Neural cell (in vitro differentiated cells): Measurements from ENCODE around the gene CSNK1G3. TPM values are rescaled to one million over a fixed set of nuclear protein-coding genes. Genes with fewer than 3 reads are reported as not detected.

Source experiments
- H2AFZ ChIP-seq: fragments of 200-600, 300-800 bp; sonication (generic), shearing (Covaris generic); 2 replicates; pipeline ENCODE4 v1.6.0; 2014; ENCODE audit warnings: low read depth, mild to moderate bottlenecking, antibody characterized with exemption, low read length, moderate library complexity
- H3F3A ChIP-seq: fragments of 200-600 bp; shearing (Covaris generic); 2 replicates; pipeline ENCODE4 v1.6.1; 2016; ENCODE audit warnings: mild to moderate bottlenecking, moderate library complexity, mixed read lengths, antibody characterized with exemption, low read length; ENCODE audit not compliant: insufficient read depth, poor library complexity, severe bottlenecking
- H3K27ac ChIP-seq: fragments of 200-600, 300-800 bp; sonication (generic), shearing (Covaris generic); 2 replicates; pipeline ENCODE4 v1.5.1; 2014; ENCODE audit warnings: mild to moderate bottlenecking, low read length, moderate library complexity
- H3K27me3 ChIP-seq: fragments of 300-800, 200-600 bp; sonication (generic), shearing (Covaris generic); 2 replicates; pipeline ENCODE4 v1.6.0; 2014; ENCODE audit warnings: mild to moderate bottlenecking, low read depth, low read length, moderate library complexity; ENCODE audit not compliant: insufficient read depth
- H3K36me3 ChIP-seq: fragments of 300-800, 200-600 bp; sonication (generic), shearing (Covaris generic); 2 replicates; pipeline ENCODE4 v1.5.1; 2014; ENCODE audit warnings: mild to moderate bottlenecking, antibody characterized with exemption, low read length, moderate library complexity; ENCODE audit not compliant: insufficient read depth
- H3K4me2 ChIP-seq: fragments of 300-800, 200-600 bp; sonication (generic), shearing (Covaris generic); 2 replicates; pipeline ENCODE4 v1.6.0; 2014; ENCODE audit warnings: mild to moderate bottlenecking, low read length
- H3K4me3 ChIP-seq: fragments of 300-800, 200-600 bp; sonication (generic), shearing (Covaris generic); 2 replicates; pipeline ENCODE4 v1.5.1; 2014; ENCODE audit warnings: mild to moderate bottlenecking, low read length, moderate library complexity
- H3K79me2 ChIP-seq: fragments of 200-600 bp; shearing (Covaris generic); replicated peaks from 2 replicates; pipeline ENCODE4 v1.6.0; 2014; ENCODE audit warnings: mild to moderate bottlenecking, low read length, moderate library complexity; ENCODE audit not compliant: insufficient read depth
- H3K9ac ChIP-seq: fragments of 300-800, 200-600 bp; sonication (generic), shearing (Covaris generic); 2 replicates; pipeline ENCODE4 v1.6.1; 2016; ENCODE audit warnings: mild to moderate bottlenecking, low read length, mixed read lengths
- H3K9me2 ChIP-seq: fragments of 200-600 bp; shearing (Covaris generic); 2 replicates; pipeline ENCODE4 v1.6.1; 2016; ENCODE audit warnings: mild to moderate bottlenecking, low read length, mixed read lengths; ENCODE audit not compliant: insufficient read depth
- H3K9me3 ChIP-seq: fragments of 200-600, 300-800 bp; sonication (generic), shearing (Covaris generic); 2 replicates; pipeline ENCODE4 v1.6.1; 2016; ENCODE audit warnings: mild to moderate bottlenecking, mixed run types, low read length, moderate library complexity, mixed read lengths
- H4K20me1 ChIP-seq: fragments of 200-600 bp; shearing (Covaris generic); 2 replicates; pipeline ENCODE4 v1.6.1; 2016; ENCODE audit warnings: mild to moderate bottlenecking, mixed run types; ENCODE audit not compliant: insufficient read depth
- CTCF ChIP-seq: fragments of 450-650 bp; IDR thresholded peaks from 2 replicates; pipeline ENCODE4 v1.5.1; 2014; ENCODE audit warnings: antibody characterized with exemption, mild to moderate bottlenecking, moderate library complexity; ENCODE audit not compliant: poor library complexity, severe bottlenecking
- EP300 ChIP-seq: fragments of 450-650 bp; conservative IDR thresholded peaks from 2 replicates; pipeline ENCODE4 v1.6.1; 2014; ENCODE audit warnings: antibody characterized with exemption, mild to moderate bottlenecking, moderate library complexity; ENCODE audit not compliant: poor library complexity, severe bottlenecking
- EZH2 ChIP-seq: fragments of 200-600, 300-800 bp; shearing (Covaris generic), sonication (generic); IDR thresholded peaks from 2 replicates; pipeline ENCODE4 v1.6.1; 2014; ENCODE audit warnings: antibody characterized with exemption, low read length, borderline replicate concordance, mild to moderate bottlenecking; ENCODE audit not compliant: insufficient read depth, poor library complexity, severe bottlenecking
- MXI1 ChIP-seq: fragments of 450-650 bp; conservative IDR thresholded peaks from 2 replicates; pipeline ENCODE4 v1.6.1; 2014; ENCODE audit warnings: antibody characterized with exemption, mild to moderate bottlenecking; ENCODE audit not compliant: poor library complexity, severe bottlenecking
- POLR2AphosphoS5 ChIP-seq: IDR thresholded peaks from 2 replicates; pipeline ENCODE4 v1.6.1; 2012
- RAD21 ChIP-seq: fragments of 450-650 bp; conservative IDR thresholded peaks from 2 replicates; pipeline ENCODE4 v1.6.1; 2014; ENCODE audit warnings: antibody characterized with exemption, mild to moderate bottlenecking, moderate library complexity
- REST ChIP-seq: IDR thresholded peaks from 2 replicates; pipeline ENCODE4 v1.6.1; 2012; ENCODE audit warnings: borderline replicate concordance
- SMC3 ChIP-seq: fragments of 450-650 bp; conservative IDR thresholded peaks from 2 replicates; pipeline ENCODE4 v1.6.1; 2014; ENCODE audit warnings: antibody characterized with exemption, mild to moderate bottlenecking, moderate library complexity; ENCODE audit not compliant: poor library complexity
- TAF1 ChIP-seq: IDR thresholded peaks from 2 replicates; pipeline ENCODE4 v1.6.1; 2012; ENCODE audit warnings: low read depth
- polyA plus RNA-seq: library from polyadenylated mRNA; depleted of rRNA; stranded (reverse); fragments of >200 nt; gene quantifications from 2 replicates; pipeline ENCODE4 v1.2.3, GENCODE V29; 2014

CSNK1G3 gene
- polyA plus RNA-seq, 1 donor from 2014 or later: 29.1 TPM

- Histone ChIP-seq H3F3A (no peaks in the 10 kb centered on the region), H2AFZ (no peak overlapping the region), H3K79me2 (peaks cover 8% of the 10 kb centered on the region), H4K20me1 (no peaks in the 10 kb centered on the region), H3K36me3 (no peaks in the 10 kb centered on the region), H3K4me2 (no peak overlapping the region), H3K9me2 (no peaks in the 10 kb centered on the region), H3K9me3 (no peaks in the 10 kb centered on the region), H3K27ac (no peak overlapping the region), H3K27me3 (no peaks in the 10 kb centered on the region), H3K9ac (no peak overlapping the region), H3K4me3 (no peak overlapping the region)
- no peak for TF ChIP-seq POLR2AphosphoS5
- TF ChIP-seq TAF1: no peak
- no peak for TF ChIP-seq SMC3
- TF ChIP-seq RAD21: no peak
- TF ChIP-seq EP300: no peak
- TF ChIP-seq MXI1: no peak
- no peak for TF ChIP-seq CTCF
- no peak for TF ChIP-seq EZH2
- no peak for TF ChIP-seq REST
Measured at GRCh38 chr5:123508441-123508840, 3.5 kb upstream of the CSNK1G3 start.

GRCh38 chr5:123511290-123511647, 708 bp upstream of the CSNK1G3 start:
- H3K27me3 ChIP-seq: no peaks in the 10 kb centered on the region
- no peaks in the 10 kb centered on the region for H3K9me2 ChIP-seq
- H3K9me3 ChIP-seq: no peaks in the 10 kb centered on the region
- H3K27ac ChIP-seq: peak overlapping the region; percentile 90
- no peaks in the 10 kb centered on the region for H3K36me3 ChIP-seq
- no peaks in the 10 kb centered on the region for H3F3A ChIP-seq
- peak overlapping the region; percentile 79 for H3K4me3 ChIP-seq
- H3K79me2 ChIP-seq: peaks cover 36% of the 10 kb centered on the region
- no peak for TF ChIP-seq SMC3
- no peak for TF ChIP-seq EZH2
- TF ChIP-seq REST: no peak
- no peak for TF ChIP-seq RAD21
- no peak for TF ChIP-seq EP300
- TF ChIP-seq POLR2AphosphoS5: no peak
- TF ChIP-seq MXI1: no peak
- TF ChIP-seq TAF1: no peak
- no peak for TF ChIP-seq CTCF
- H3K9ac ChIP-seq: peak overlapping the region; percentile 62
- peak overlapping the region; percentile 13 for H3K4me2 ChIP-seq
- no peaks in the 10 kb centered on the region for H4K20me1 ChIP-seq
- peak overlapping the region; percentile 70 for H2AFZ ChIP-seq
